H1 (cell line): ENCODE results near the gene TMEM178B. TPM values are rescaled to one million over a fixed set of nuclear protein-coding genes. Genes with fewer than 3 reads are reported as not detected.
"Not testable (repeated sequence)": the region's sequence is repeated elsewhere in the genome, so short reads cannot be mapped to it uniquely, and the experiment has no call there.

Experiments used
- CTCF ChIA-PET: fragments of 300-600 bp; sonication (Branson Sonifier 250); formaldehyde crosslinking; loops from one replicate; lab custom pipeline; 2021; ENCODE audit not compliant: partially characterized antibody; lab: Charles Lee
- POLR2A ChIA-PET: fragments of 300-600 bp; sonication (Branson Sonifier 250); formaldehyde crosslinking; loops from one replicate; lab custom pipeline; 2021; ENCODE audit warnings: inconsistent platforms; ENCODE audit not compliant: partially characterized antibody; lab: Charles Lee
- DNase-seq, 2 experiments: peaks; one replicate each; pipeline versions ENCODE4 v3.0.0 to v3.0.0-alpha.2; 2010 to 2022; ENCODE audit warnings: low spot score in 2 of 2, low read depth in 1 of 2, mixed read lengths in 1 of 2
- FAIRE-seq: peaks from 2 replicates; lab custom pipeline; 2011; peaks lifted over from hg19 to GRCh38; lab: Jason Lieb, UNC
- H2AFZ ChIP-seq: 2 replicates; pipeline ENCODE4 v1.8.1; 2012; ENCODE audit warnings: low read length, inconsistent platforms
- H2AK5ac ChIP-seq: 2 replicates; pipeline ENCODE4 v1.6.1; 2013; ENCODE audit warnings: low read depth, low read length
- H2BK120ac ChIP-seq: replicated peaks from 2 replicates; pipeline ENCODE3; 2013; ENCODE audit warnings: low read depth, low read length, inconsistent platforms
- H2BK12ac ChIP-seq: 2 replicates; pipeline ENCODE4 v1.6.1; 2013; ENCODE audit warnings: low read depth, low read length
- H2BK15ac ChIP-seq: 2 replicates; pipeline ENCODE4 v1.6.1; 2013; ENCODE audit warnings: low read length
- H2BK20ac ChIP-seq: 2 replicates; pipeline ENCODE4 v1.6.1; 2013; ENCODE audit warnings: low read length
- H2BK5ac ChIP-seq: 2 replicates; pipeline ENCODE4 v1.6.1; 2013; ENCODE audit warnings: low read depth, low read length
- H3K14ac ChIP-seq: 2 replicates; pipeline ENCODE4 v1.6.1; 2013; ENCODE audit warnings: inconsistent platforms; ENCODE audit not compliant: insufficient read length
- H3K18ac ChIP-seq: 2 replicates; pipeline ENCODE4 v1.6.1; 2013; ENCODE audit warnings: low read length; ENCODE audit errors: extremely low read depth
- H3K23ac ChIP-seq: 2 replicates; pipeline ENCODE4 v1.6.1; 2013; ENCODE audit warnings: inconsistent platforms; ENCODE audit not compliant: insufficient read length
- H3K23me2 ChIP-seq: 2 replicates; pipeline ENCODE4 v1.6.1; 2013; ENCODE audit warnings: low read depth, low read length
- H3K27ac ChIP-seq: 2 replicates; pipeline ENCODE4 v1.6.1; 2011; ENCODE audit warnings: low read depth, low read length, inconsistent platforms
- H3K27me3 ChIP-seq, 4 experiments: replicated peaks in 1 of 4; 1 replicate in 1 of 4; 2 replicates in 3 of 4; pipeline versions ENCODE4 v1.6.1 to v1.8.1; 2011 to 2013; ENCODE audit warnings: low read length in 3 of 4, mild to moderate bottlenecking in 3 of 4, inconsistent platforms in 2 of 4, mixed read lengths in 2 of 4, moderate library complexity in 1 of 4; ENCODE audit not compliant: control insufficient read depth in 3 of 4, insufficient read depth in 3 of 4; ENCODE audit errors: extremely low read depth in 1 of 4
- H3K36me3 ChIP-seq, 4 experiments: 2 replicates each; pipeline versions ENCODE4 v1.6.1 to v1.8.1; 2011 to 2013; ENCODE audit warnings: mild to moderate bottlenecking in 4 of 4, low read length in 3 of 4, moderate library complexity in 2 of 4, control low read depth in 1 of 4, inconsistent platforms in 1 of 4; ENCODE audit not compliant: insufficient read depth in 4 of 4, control insufficient read depth in 2 of 4
- H3K4ac ChIP-seq: replicated peaks from 2 replicates; pipeline ENCODE3; 2013; ENCODE audit warnings: low read length, low read depth, mixed read lengths, inconsistent platforms; ENCODE audit not compliant: insufficient read length
- H3K4me1 ChIP-seq, 4 experiments: replicated peaks in 1 of 4; 1 replicate in 1 of 4; 2 replicates in 3 of 4; pipeline versions ENCODE4 v1.6.1 to v1.8.1; 2011 to 2013; ENCODE audit warnings: low read length in 3 of 4, inconsistent platforms in 2 of 4, mixed read lengths in 1 of 4; ENCODE audit not compliant: insufficient read depth in 4 of 4, control insufficient read depth in 3 of 4
- H3K4me2 ChIP-seq, 2 experiments: 2 replicates each; pipeline versions ENCODE4 v1.6.1 to v1.8.1; 2011 to 2013; ENCODE audit warnings: low read depth in 2 of 2, low read length in 2 of 2, control low read depth in 1 of 2, inconsistent platforms in 1 of 2, mild to moderate bottlenecking in 1 of 2; ENCODE audit not compliant: insufficient read depth in 1 of 2
- H3K4me3 ChIP-seq, 4 experiments: fragments of 200-600, 300-600 bp in 1 of 4; sonication (generic), shearing (Covaris generic), sonication (Bioruptor Twin) in 1 of 4; 2 replicates each; pipeline versions ENCODE4 v1.5.1 to v1.8.1; 2011 to 2016; ENCODE audit warnings: low read length in 4 of 4, low read depth in 3 of 4, control low read depth in 2 of 4, inconsistent platforms in 2 of 4, mild to moderate bottlenecking in 2 of 4, mixed read lengths in 1 of 4, moderate library complexity in 1 of 4; ENCODE audit not compliant: insufficient read depth in 2 of 4; ENCODE audit errors: extremely low read depth in 1 of 4
- H3K56ac ChIP-seq: replicated peaks from 2 replicates; pipeline ENCODE3; 2013; ENCODE audit warnings: low read depth, mild to moderate bottlenecking, mixed read lengths, low read length, inconsistent platforms; ENCODE audit not compliant: insufficient read length
- H3K79me1 ChIP-seq: 2 replicates; pipeline ENCODE4 v1.6.1; 2013; ENCODE audit warnings: low read depth, low read length, control low read depth
- H3K79me2 ChIP-seq, 2 experiments: 2 replicates each; pipeline versions ENCODE4 v1.6.1 to v1.8.1; 2012 to 2013; ENCODE audit warnings: low read length in 2 of 2, mild to moderate bottlenecking in 2 of 2, inconsistent platforms in 1 of 2; ENCODE audit not compliant: insufficient read depth in 2 of 2, control insufficient read depth in 1 of 2
- H3K9ac ChIP-seq, 4 experiments: replicated peaks in 1 of 4; 1 replicate in 1 of 4; 2 replicates in 3 of 4; pipeline versions ENCODE4 v1.6.1 to v1.8.1; 2011 to 2013; ENCODE audit warnings: low read depth in 3 of 4, low read length in 3 of 4, control low read depth in 2 of 4, mild to moderate bottlenecking in 2 of 4, moderate library complexity in 2 of 4, inconsistent platforms in 1 of 4; ENCODE audit errors: extremely low read depth in 1 of 4
- H3K9me3 ChIP-seq, 2 experiments: 2 replicates each; pipeline versions ENCODE4 v1.6.1 to v1.8.1; 2012 to 2013; ENCODE audit warnings: mild to moderate bottlenecking in 2 of 2, moderate library complexity in 2 of 2, control low read depth in 1 of 2, inconsistent platforms in 1 of 2, low read depth in 1 of 2, low read length in 1 of 2, mixed read lengths in 1 of 2; ENCODE audit not compliant: insufficient read depth in 2 of 2
- H4K20me1 ChIP-seq, 2 experiments: replicated peaks in 1 of 2; 2 replicates each; pipeline versions ENCODE3 to v1.8.1; 2011 to 2013; ENCODE audit warnings: inconsistent platforms in 2 of 2, low read length in 2 of 2, mild to moderate bottlenecking in 1 of 2; ENCODE audit not compliant: insufficient read depth in 2 of 2, control insufficient read depth in 1 of 2
- H4K5ac ChIP-seq: 2 replicates; pipeline ENCODE4 v1.6.1; 2013; ENCODE audit warnings: low read length, low read depth, mixed read lengths, inconsistent platforms; ENCODE audit not compliant: insufficient read length
- H4K8ac ChIP-seq: 2 replicates; pipeline ENCODE4 v1.8.0; 2013; ENCODE audit warnings: mild to moderate bottlenecking, moderate library complexity, low read length, inconsistent platforms; ENCODE audit not compliant: insufficient read depth; ENCODE audit errors: extremely low read depth
- H4K91ac ChIP-seq: replicated peaks from 2 replicates; pipeline ENCODE3; 2013; ENCODE audit warnings: low read length, mixed read lengths, inconsistent platforms; ENCODE audit not compliant: insufficient read length
- ASH2L ChIP-seq: fragments of 200-600, 300-600 bp; sonication (generic); IDR thresholded peaks from one replicate; pipeline ENCODE4 v1.7.1; 2017; ENCODE audit warnings: low read length
- NRF1 ChIP-seq: IDR thresholded peaks from 2 replicates; pipeline ENCODE4 v1.6.1; 2011; ENCODE audit warnings: mild to moderate bottlenecking, low read depth, low read length, improper control_type of control experiment
- SP2 ChIP-seq: IDR thresholded peaks from 2 replicates; pipeline ENCODE4 v1.6.1; 2012; ENCODE audit warnings: mild to moderate bottlenecking, low read length, inconsistent platforms
- TAF7 ChIP-seq: optimal IDR thresholded peaks from 2 replicates; pipeline ENCODE3; 2011; ENCODE audit warnings: low read depth, mild to moderate bottlenecking, inconsistent platforms, low read length, moderate library complexity, borderline replicate concordance
- WGBS, 2 experiments: shearing (Covaris generic) in 1 of 2; methylation state at CpG; one replicate each; pipeline versions ENCODE4 v1.1.6 to v1.1.7; 2013 to 2015; ENCODE audit warnings: low lambda C conversion rate in 2 of 2, mixed read lengths in 2 of 2, inconsistent platforms in 1 of 2, low coverage in 1 of 2, missing lambda C conversion rate in 1 of 2; ENCODE audit not compliant: insufficient replicate concordance in 2 of 2, insufficient coverage in 1 of 2, insufficient read length in 1 of 2; ENCODE audit errors: extremely low coverage in 1 of 2, missing lambda C conversion rate in 1 of 2; 5-methylcytosine and 5-hydroxymethylcytosine counted together
- polyA plus RNA-seq, 7 experiments: library from polyadenylated mRNA; depleted of rRNA in 3 of 7; stranded (reverse) in 5 of 7; unstranded in 2 of 7; fragments of >200 nt in 5 of 7; fragments of 200-250 nt in 2 of 7; gene quantifications; 1 replicate in 5 of 7; 2 replicates in 1 of 7; 4 replicates in 1 of 7; pipeline versions ENCODE4 v1.2.1 to v1.2.3, GENCODE V29; 2011 to 2013; ENCODE audit warnings: missing spikeins in 2 of 7, mixed read lengths in 2 of 7
- total RNA-seq: library from RNA; stranded (reverse); fragmentation: NEBNext Ultra II Directional; extraction: Animal tissue kit (Norgen Biotek cat#: 25700); gene quantifications from 2 replicates; pipeline ENCODE4 v1.2.1, GENCODE V29; 2021
- TF ChIP-seq, protein P1 (sequence below): IDR thresholded peaks from 2 replicates; pipeline ENCODE4 v1.6.1; 2012; ENCODE audit warnings: low read length, inconsistent platforms

The TMEM178B gene
- total and polyA plus RNA-seq, 2 of the 8 experiments (the other 6 are each of a cell fraction or from before 2014, with no cell fraction given), result 5.3 to 18.1 TPM

DNA sequence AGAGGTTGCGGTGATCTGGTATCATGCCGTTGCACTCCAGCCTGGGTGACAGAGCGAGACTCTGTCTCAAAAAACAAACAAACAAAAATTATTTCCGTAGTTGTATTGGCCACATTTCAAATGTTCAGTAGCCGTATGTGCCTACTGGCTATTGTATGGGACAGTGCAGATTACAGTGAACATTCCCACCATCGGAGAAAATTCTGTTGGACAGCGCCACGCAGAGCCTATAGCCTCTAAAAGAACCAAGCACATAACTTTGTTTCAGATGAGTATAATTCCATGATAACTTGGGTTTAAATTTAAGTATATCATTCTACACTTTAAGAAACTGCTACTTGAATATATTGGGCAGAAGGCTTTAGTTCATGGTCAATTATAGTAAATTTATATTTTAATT, 5.4 kb downstream of the TMEM178B start (continued):
- TF ChIP-seq NRF1, result no peak
- TF ChIP-seq, protein P1, sequence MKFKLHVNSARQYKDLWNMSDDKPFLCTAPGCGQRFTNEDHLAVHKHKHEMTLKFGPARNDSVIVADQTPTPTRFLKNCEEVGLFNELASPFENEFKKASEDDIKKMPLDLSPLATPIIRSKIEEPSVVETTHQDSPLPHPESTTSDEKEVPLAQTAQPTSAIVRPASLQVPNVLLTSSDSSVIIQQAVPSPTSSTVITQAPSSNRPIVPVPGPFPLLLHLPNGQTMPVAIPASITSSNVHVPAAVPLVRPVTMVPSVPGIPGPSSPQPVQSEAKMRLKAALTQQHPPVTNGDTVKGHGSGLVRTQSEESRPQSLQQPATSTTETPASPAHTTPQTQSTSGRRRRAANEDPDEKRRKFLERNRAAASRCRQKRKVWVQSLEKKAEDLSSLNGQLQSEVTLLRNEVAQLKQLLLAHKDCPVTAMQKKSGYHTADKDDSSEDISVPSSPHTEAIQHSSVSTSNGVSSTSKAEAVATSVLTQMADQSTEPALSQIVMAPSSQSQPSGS, result no peak
- TF ChIP-seq ASH2L, result no peak
- TF ChIP-seq TAF7, result no peak
- TF ChIP-seq SP2, result no peak
- TF ChIP-seq, all 59 proteins: peak for 0

DNA sequence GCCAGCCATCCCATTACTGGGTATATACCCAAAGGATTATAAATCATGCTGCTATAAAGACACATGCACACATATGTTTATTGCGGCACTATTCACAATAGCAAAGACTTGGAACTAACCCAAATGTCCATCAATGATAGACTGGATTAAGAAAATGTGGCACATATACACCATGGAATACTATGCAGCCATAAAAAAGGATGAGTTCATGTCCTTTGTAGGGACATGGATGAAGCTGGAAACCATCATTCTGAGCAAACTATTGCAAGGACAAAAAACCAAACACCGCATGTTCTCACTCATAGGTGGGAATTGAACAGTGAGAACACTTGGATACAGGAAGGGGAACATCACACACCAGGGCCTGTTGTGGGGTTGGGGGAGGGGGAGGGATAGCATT, 15.6 kb downstream of the TMEM178B start:
- H2BK12ac ChIP-seq, H3K23me2 ChIP-seq, H4K8ac ChIP-seq, H3K27ac ChIP-seq, H3K18ac ChIP-seq, H3K79me1 ChIP-seq, H2BK120ac ChIP-seq, POLR2A ChIA-PET, H3K4me2 ChIP-seq, H3K14ac ChIP-seq, H4K5ac ChIP-seq, H2BK20ac ChIP-seq, H3K4ac ChIP-seq, H3K27me3 ChIP-seq, FAIRE-seq, H3K9ac ChIP-seq, H3K9me3 ChIP-seq, CTCF ChIA-PET, H2BK5ac ChIP-seq, H2AK5ac ChIP-seq, H4K20me1 ChIP-seq, H3K23ac ChIP-seq, H2AFZ ChIP-seq, H2BK15ac ChIP-seq, H4K91ac ChIP-seq, DNase-seq, H3K36me3 ChIP-seq, H3K4me3 ChIP-seq, H3K56ac ChIP-seq: not testable (repeated sequence)
- WGBS, 2 experiments, result 88% methylated on average over 1 of the region's 2 CpGs; no CpG with 5 or more reads in 1 of the 2 experiments
- H3K4me1 ChIP-seq, result peaks cover 0 to 12% (median 5%) of the 10 kb centered on the region in 4 experiments; a peak in 4 of 7 replicates
- peaks cover 3 to 31% of the 10 kb centered on the region in 2 experiments; a peak in 2 of 4 replicates for H3K79me2 ChIP-seq
